ENCODE data around the gene KLF13. TPM values are rescaled to one million over a fixed set of nuclear protein-coding genes. Genes with fewer than 3 reads are reported as not detected.

KLF13 gene
- total RNA-seq, 1 donor from 2014 or later, result 141 TPM

DNA sequence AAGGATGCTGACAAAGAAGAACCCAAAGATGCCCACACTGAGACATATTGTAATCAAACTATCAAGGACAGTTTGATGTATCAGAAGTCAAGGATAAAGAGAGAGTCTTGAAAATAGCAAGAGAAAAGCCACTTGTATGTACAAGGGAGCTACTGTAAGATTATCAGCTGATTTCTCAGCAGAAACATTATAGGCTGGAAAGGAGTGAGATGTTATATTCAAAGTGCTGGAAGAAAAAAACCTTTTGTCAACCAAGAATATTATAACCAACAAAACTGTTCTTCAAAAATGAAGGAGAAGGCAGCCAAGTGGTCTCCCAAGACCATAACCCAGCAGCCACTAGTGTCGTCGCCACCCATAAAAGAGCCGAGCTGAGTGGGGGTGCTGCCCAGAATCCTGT is 93.2 kb downstream of the KLF13 start:
- peaks cover 4% of the 10 kb centered on the region for H3K9me3 Mint-ChIP-seq (ENCODE audit: unreplicated experiment)
- H3K4me1 Mint-ChIP-seq (ENCODE audit: low read depth, unreplicated experiment), result peaks cover 6% of the 10 kb centered on the region
- H3K27ac Mint-ChIP-seq (ENCODE audit: unreplicated experiment), result no peak overlapping the region
- no peaks in the 10 kb centered on the region for H3K27me3 Mint-ChIP-seq (ENCODE audit: unreplicated experiment)
- no peak for DNase-seq
- peaks cover 14% of the 10 kb centered on the region for H3K36me3 Mint-ChIP-seq (ENCODE audit: unreplicated experiment)
- no peak for TF ChIP-seq CTCF (IDR thresholded peaks at IDR 0.05; ENCODE audit: partially characterized antibody, unreplicated experiment)
- no peak overlapping the region for H3K4me3 Mint-ChIP-seq (ENCODE audit: unreplicated experiment)

GRCh38 chr15:31427411-31427810 is 100.8 kb downstream of the KLF13 start:
- no peaks in the 10 kb centered on the region for H3K36me3 Mint-ChIP-seq (ENCODE audit: unreplicated experiment)
- H3K4me1 Mint-ChIP-seq (ENCODE audit: low read depth, unreplicated experiment), result no peaks in the 10 kb centered on the region
- DNase-seq, result no peak
- TF ChIP-seq CTCF (IDR thresholded peaks at IDR 0.05; ENCODE audit: partially characterized antibody, unreplicated experiment), result no peak
- H3K4me3 Mint-ChIP-seq (ENCODE audit: unreplicated experiment), result no peak overlapping the region
- H3K9me3 Mint-ChIP-seq (ENCODE audit: unreplicated experiment), result no peaks in the 10 kb centered on the region
- H3K27me3 Mint-ChIP-seq (ENCODE audit: unreplicated experiment), result no peaks in the 10 kb centered on the region
- H3K27ac Mint-ChIP-seq (ENCODE audit: unreplicated experiment), result no peak overlapping the region

Other genes with a start within 250 kb of the KLF13 start
- not detected for gene TRPM1, start 225.1 kb upstream of the KLF13 start, total RNA-seq (ENCODE audit: unreplicated experiment)